GM12873 (cell line): ENCODE measurements around the gene OARD1.

Experiments
- TF ChIP-seq, protein P1 (sequence below): IDR thresholded peaks from 2 replicates; pipeline ENCODE4 v1.5.1; 2012; ENCODE audit warnings: low read depth, mild to moderate bottlenecking, moderate library complexity, low read length, control low read depth; ENCODE audit not compliant: insufficient read depth; ENCODE audit errors: missing control alignments

Gene OARD1, protein sequence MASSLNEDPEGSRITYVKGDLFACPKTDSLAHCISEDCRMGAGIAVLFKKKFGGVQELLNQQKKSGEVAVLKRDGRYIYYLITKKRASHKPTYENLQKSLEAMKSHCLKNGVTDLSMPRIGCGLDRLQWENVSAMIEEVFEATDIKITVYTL

GRCh38 chr6:41071923-41072835, at the start of gene OARD1:
Gene OARD1 (minus strand): TSS chr6:41072356. CDS start chr6:41071634, 722 bp downstream.
- TF ChIP-seq, protein P1, sequence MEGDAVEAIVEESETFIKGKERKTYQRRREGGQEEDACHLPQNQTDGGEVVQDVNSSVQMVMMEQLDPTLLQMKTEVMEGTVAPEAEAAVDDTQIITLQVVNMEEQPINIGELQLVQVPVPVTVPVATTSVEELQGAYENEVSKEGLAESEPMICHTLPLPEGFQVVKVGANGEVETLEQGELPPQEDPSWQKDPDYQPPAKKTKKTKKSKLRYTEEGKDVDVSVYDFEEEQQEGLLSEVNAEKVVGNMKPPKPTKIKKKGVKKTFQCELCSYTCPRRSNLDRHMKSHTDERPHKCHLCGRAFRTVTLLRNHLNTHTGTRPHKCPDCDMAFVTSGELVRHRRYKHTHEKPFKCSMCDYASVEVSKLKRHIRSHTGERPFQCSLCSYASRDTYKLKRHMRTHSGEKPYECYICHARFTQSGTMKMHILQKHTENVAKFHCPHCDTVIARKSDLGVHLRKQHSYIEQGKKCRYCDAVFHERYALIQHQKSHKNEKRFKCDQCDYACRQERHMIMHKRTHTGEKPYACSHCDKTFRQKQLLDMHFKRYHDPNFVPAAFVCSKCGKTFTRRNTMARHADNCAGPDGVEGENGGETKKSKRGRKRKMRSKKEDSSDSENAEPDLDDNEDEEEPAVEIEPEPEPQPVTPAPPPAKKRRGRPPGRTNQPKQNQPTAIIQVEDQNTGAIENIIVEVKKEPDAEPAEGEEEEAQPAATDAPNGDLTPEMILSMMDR = peak; percentile 5

DNA sequence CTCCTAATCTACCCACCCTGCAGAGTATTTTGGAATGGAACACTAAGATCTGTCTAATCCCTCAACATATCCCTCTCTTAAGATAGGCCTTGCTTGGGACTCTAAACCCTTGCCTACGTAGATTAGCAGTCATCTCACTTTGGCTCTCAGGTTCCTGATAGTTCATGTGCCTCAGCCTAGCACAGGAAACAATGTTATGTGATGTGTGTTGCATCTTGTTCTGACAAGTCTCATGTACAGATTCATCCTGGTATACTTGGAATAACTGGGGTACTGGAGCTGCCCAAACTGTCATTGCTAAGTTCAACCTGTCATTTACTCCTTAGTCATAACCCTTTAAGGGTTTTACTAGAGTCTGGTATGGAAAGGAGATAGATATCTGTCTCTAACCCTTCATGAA, 47.9 kb upstream of the OARD1 start:
- TF ChIP-seq, protein P1 = no peak

DNA sequence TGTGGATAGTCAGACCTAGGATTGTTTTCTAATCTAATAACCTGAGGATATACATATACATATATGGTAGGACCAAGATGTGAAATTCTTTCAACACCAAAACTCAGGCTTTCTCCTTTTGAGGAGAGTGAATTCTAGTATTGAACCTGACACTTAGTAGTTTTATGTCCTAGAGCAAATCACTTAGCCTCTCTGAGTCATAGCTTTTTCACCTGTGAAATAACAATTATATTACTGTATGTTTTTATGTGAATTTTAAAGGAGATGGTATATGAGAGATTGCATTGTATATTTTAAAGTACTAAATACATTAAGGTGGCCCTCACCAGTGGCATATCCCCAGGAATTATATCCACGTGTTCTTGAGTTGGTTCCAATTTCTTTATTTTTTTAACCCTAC, 47.4 kb upstream of the OARD1 start:
- TF ChIP-seq, protein P1 = no peak

- TF ChIP-seq, protein P1 = no peak
Measured at GRCh38 chr6:41111017-41111416, 38.9 kb upstream of the OARD1 start.

GRCh38 chr6:41103847-41104246, 31.7 kb upstream of the OARD1 start:
- TF ChIP-seq, protein P1 = no peak

DNA sequence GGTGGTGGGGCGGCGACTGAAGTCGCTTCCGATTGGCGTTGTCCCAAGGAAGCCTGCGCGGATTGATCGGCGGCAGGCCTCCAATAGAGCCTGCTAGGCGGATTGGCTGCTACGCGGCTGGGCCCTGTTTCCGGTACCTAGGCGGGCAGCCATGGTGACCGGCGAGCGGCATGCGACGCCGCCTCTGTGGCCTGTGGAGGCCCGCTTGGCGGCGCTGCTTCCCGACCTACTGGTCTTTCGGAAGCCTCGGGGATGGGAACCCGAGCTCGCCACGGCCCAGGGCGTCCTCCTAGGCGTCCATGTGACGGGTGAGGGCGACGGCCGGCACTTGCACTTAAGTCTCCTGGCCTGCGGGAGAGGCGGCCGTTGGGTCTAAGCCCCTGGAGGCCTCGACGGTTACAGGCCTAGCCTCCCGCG, 28.7 kb upstream of the OARD1 start:
- TF ChIP-seq, protein P1 = no peak

GRCh38 chr6:41098366-41098765, 26.2 kb upstream of the OARD1 start:
- TF ChIP-seq, protein P1 = no peak
